HL-60 (cell line): ENCODE measurements around the gene NDUFB4.
A peak's percentile ranks its signal among the peaks of the same experiment; 100 is the strongest.

Experiments used
- DNase-seq, 2 experiments: peaks; one replicate each; pipeline ENCODE4 v3.0.0-alpha.2; 2010 to 2020; ENCODE audit warnings: low read depth in 1 of 2, low spot score in 1 of 2
- H3K27ac ChIP-seq: fragments of 250-450 bp; sonication (Bioruptor Pico); replicated peaks from 2 replicates; pipeline ENCODE4 v1.5.1; 2020; ENCODE audit warnings: mild to moderate bottlenecking, moderate library complexity
- H3K27me3 ChIP-seq: fragments of 250-450 bp; sonication (Bioruptor Pico); 2 replicates; pipeline ENCODE4 v1.5.1; 2021; ENCODE audit warnings: mild to moderate bottlenecking, moderate library complexity; ENCODE audit not compliant: insufficient read depth, poor library complexity, severe bottlenecking
- H3K4me3 ChIP-seq: replicated peaks from 2 replicates; pipeline ENCODE4 v1.5.1; 2011; ENCODE audit warnings: mild to moderate bottlenecking, control low read depth, low read length; ENCODE audit not compliant: insufficient read depth
- GABPA ChIP-seq: IDR thresholded peaks from 2 replicates; pipeline ENCODE4 v1.6.1; 2012; ENCODE audit warnings: low read depth
- POLR2AphosphoS5 ChIP-seq: IDR thresholded peaks from 2 replicates; pipeline ENCODE4 v1.6.1; 2012; ENCODE audit warnings: low read depth
- SPI1 ChIP-seq: IDR thresholded peaks from 2 replicates; pipeline ENCODE4 v1.6.1; 2012; ENCODE audit warnings: low read depth, mild to moderate bottlenecking, borderline replicate concordance
- long read RNA-seq: library from polyadenylated mRNA; unstranded; transcript quantifications from one replicate; pipeline ENCODE4 v2.0.0, GENCODE V29; 2020
- TF ChIP-seq, protein P1 (sequence below): IDR thresholded peaks from 2 replicates; pipeline ENCODE4 v1.6.1; 2012; ENCODE audit warnings: low read depth; ENCODE audit not compliant: insufficient replicate concordance
- TF ChIP-seq, protein P2 (sequence below): IDR thresholded peaks from one replicate; pipeline ENCODE4 v1.5.1; 2011; ENCODE audit warnings: low read length, control low read depth, inconsistent platforms; ENCODE audit not compliant: insufficient read depth

Gene NDUFB4
- long read RNA-seq, transcript NDUFB4-201 (3 exons, 671 nt) = major isoform, 32 of 36 reads
- long read RNA-seq, partial matches to known transcripts = 0 of 36 reads
- long read RNA-seq, other reads (novel, unspliced or antisense) = 1 of 36 reads

DNA sequence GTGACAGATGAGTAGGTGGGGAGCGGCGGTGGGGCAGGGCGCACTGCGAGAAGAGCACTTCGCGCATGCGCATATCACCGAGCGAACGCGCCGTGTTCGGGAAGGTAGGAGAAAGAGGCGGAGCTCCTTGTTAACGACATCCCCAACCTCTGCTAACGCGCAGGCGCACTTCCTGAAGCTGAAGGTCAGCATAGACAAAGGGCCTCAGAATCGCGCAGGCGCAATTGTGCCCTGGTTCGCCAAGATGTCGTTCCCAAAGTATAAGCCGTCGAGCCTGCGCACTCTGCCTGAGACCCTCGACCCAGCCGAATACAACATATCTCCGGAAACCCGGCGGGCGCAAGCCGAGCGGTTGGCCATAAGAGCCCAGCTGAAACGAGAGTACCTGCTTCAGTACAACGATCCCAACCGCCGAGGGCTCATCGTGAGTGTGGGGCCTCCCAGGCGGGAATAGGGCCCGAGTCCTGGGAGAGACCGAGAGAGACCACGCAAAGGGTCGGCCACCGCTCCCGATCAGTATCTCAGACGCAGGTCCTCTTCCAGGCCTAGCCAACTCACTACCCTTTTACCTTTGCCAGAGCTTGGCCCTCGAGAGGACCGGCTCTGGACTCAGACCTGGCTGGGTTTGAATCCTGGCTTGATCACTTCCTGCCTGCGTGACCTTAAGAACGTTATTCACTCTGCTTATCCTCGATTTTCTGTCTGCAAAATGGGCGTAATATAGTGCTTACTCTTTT, at the start of gene NDUFB4:
TSS of gene NDUFB4 (plus strand) at position 221 of the 737 bp plus-strand sequence. CDS start at position 245, 24 bp downstream.
- TF ChIP-seq GABPA = no peak
- TF ChIP-seq, protein P1, sequence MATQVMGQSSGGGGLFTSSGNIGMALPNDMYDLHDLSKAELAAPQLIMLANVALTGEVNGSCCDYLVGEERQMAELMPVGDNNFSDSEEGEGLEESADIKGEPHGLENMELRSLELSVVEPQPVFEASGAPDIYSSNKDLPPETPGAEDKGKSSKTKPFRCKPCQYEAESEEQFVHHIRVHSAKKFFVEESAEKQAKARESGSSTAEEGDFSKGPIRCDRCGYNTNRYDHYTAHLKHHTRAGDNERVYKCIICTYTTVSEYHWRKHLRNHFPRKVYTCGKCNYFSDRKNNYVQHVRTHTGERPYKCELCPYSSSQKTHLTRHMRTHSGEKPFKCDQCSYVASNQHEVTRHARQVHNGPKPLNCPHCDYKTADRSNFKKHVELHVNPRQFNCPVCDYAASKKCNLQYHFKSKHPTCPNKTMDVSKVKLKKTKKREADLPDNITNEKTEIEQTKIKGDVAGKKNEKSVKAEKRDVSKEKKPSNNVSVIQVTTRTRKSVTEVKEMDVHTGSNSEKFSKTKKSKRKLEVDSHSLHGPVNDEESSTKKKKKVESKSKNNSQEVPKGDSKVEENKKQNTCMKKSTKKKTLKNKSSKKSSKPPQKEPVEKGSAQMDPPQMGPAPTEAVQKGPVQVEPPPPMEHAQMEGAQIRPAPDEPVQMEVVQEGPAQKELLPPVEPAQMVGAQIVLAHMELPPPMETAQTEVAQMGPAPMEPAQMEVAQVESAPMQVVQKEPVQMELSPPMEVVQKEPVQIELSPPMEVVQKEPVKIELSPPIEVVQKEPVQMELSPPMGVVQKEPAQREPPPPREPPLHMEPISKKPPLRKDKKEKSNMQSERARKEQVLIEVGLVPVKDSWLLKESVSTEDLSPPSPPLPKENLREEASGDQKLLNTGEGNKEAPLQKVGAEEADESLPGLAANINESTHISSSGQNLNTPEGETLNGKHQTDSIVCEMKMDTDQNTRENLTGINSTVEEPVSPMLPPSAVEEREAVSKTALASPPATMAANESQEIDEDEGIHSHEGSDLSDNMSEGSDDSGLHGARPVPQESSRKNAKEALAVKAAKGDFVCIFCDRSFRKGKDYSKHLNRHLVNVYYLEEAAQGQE = peak; percentile 11
- peak; percentile 84 for TF ChIP-seq POLR2AphosphoS5
- no peaks in the 10 kb centered on the region for H3K27me3 ChIP-seq
- H3K4me3 ChIP-seq = peak within 1 kb of the TSS; percentile 76
- peak; percentile 94 to 98 for DNase-seq
- H3K27ac ChIP-seq = peak within 1 kb of the TSS; percentile 89

DNA sequence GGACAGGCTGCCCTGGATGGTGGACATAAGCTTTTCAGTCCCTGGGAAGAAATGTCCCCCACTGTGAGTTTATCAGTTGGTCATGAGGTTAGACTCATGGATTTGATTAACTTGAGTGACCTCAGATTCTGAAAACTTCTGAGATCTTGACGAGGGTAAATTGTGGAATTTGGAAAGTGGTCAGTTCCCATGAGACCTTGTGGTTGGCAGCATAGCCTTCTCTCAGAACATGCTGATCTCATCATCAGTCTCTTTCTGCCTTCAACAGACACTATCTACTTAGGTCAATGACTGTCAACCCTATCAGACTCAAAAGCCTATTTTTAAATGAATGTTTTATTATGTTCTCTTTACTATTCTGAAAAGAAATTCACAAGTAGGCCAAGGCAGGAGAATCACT, 45.6 kb upstream of the NDUFB4 start:
- DNase-seq = no peak

DNA sequence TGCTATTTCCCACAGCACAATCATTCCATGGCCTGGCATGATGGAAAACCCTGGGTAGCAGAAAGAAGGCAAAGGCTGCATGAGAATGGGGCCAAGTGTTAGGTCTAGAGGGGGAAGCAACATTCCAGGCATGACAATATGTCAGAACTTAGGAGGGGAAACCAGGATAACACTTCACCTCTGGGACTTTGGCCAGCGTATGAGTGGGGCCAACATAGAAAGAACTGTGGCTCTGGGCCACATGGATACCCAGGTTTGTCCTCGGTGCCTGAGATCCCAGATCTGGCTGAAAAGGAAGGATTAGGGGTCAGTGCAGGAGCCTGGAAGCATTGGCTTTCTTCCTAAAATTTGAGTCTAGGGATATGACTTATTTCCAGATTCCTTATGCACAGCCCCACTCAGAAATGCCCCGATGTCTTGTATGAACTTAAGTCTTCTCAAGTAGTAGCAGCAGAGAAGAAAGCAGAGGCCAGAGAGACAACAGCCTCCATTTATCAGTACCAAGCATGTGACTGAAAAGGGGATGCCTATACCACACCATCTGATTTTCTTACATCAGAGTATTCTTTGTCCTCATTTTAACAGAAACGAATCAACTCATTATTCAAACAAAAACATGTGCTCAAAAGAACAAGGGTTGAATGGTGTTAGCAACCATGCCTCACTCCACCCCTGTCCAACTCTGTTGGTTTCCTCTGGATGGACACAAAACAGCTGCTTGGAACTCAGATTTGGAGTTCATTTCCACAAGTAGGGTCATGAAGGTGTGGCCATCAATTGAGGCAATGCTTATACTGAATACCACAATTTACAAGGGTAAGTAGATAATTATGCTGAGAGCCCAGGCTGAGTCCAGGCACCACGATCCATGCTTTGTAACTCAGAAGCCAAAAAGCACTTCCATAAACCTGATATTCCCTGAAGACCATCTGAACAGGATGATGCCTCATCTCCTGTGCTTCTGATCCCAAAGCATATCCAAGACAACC, 43.7 kb upstream of the NDUFB4 start:
- DNase-seq = no peak
- H3K27me3 ChIP-seq = no peaks in the 10 kb centered on the region
- no peak overlapping the region for H3K4me3 ChIP-seq
- TF ChIP-seq SPI1 = no peak
- TF ChIP-seq, protein P1 = no peak
- no peak for TF ChIP-seq POLR2AphosphoS5
- TF ChIP-seq, protein P2, sequence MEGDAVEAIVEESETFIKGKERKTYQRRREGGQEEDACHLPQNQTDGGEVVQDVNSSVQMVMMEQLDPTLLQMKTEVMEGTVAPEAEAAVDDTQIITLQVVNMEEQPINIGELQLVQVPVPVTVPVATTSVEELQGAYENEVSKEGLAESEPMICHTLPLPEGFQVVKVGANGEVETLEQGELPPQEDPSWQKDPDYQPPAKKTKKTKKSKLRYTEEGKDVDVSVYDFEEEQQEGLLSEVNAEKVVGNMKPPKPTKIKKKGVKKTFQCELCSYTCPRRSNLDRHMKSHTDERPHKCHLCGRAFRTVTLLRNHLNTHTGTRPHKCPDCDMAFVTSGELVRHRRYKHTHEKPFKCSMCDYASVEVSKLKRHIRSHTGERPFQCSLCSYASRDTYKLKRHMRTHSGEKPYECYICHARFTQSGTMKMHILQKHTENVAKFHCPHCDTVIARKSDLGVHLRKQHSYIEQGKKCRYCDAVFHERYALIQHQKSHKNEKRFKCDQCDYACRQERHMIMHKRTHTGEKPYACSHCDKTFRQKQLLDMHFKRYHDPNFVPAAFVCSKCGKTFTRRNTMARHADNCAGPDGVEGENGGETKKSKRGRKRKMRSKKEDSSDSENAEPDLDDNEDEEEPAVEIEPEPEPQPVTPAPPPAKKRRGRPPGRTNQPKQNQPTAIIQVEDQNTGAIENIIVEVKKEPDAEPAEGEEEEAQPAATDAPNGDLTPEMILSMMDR = no peak
- no peak for TF ChIP-seq GABPA
- H3K27ac ChIP-seq = no peak overlapping the region

More for the DNA sequence above, 45.6 kb upstream of the NDUFB4 start:
- TF ChIP-seq GABPA (no peak), SPI1 (no peak), POLR2AphosphoS5 (no peak)
- TF ChIP-seq, protein P2 = no peak
- TF ChIP-seq, protein P1 = no peak
- H3K4me3 ChIP-seq = no peak overlapping the region
- no peaks in the 10 kb centered on the region for H3K27me3 ChIP-seq
- H3K27ac ChIP-seq = no peak overlapping the region
